GM11168 (cell line): Measurements from ENCODE around the gene MICAL3.

Experiments
- in situ Hi-C: fragments of 300-500 bp; cut with MboI; formaldehyde crosslinking; loops from one replicate; pipeline ENCODE4 v1.12.0; 2022; ENCODE audit warnings: low sequenced_read_pairs; ENCODE audit not compliant: unreplicated experiment

Gene MICAL3

DNA sequence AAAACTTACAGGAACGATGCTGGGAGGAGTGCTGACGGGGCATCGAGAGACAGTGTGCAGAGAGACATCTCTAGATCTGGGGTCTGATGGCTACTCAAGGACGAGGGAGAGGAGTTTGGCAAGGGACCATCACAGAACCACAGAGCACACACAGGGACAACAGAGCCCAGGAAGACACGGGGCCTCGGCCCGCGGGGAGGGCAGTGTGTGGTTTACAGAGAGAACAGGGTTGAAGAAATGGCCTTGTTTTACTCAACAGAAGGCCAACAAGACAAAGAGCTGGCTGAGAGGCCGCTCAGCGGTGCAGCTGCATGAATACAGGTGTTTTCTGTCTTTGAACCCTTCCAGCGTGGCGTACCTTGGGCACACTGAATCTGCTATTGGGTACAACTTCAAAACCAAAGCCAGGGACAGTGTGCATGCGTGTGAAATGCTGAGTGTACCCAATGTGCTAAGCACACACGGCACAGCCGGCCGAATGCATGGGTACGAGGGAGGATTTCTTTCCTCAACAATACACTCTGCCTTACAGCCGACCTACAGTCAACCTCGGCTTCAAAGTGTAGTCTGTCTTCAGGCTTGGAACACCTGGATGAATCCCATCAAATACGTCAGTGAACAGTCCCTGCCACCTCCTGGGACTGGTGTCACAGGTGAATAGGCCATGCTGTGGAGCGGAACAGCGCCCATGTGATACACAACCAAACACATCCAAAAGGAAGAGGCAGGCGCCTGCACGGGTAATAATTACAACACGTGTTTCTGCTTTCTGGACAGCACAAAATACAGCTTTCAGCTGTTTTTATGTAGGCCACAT, 229.4 kb downstream of the MICAL3 start:
- in situ Hi-C loops = loop anchor here (10.0 kb wide), 1 partner anchor 50 kb away; no protein-coding TSS in a partner anchor

DNA sequence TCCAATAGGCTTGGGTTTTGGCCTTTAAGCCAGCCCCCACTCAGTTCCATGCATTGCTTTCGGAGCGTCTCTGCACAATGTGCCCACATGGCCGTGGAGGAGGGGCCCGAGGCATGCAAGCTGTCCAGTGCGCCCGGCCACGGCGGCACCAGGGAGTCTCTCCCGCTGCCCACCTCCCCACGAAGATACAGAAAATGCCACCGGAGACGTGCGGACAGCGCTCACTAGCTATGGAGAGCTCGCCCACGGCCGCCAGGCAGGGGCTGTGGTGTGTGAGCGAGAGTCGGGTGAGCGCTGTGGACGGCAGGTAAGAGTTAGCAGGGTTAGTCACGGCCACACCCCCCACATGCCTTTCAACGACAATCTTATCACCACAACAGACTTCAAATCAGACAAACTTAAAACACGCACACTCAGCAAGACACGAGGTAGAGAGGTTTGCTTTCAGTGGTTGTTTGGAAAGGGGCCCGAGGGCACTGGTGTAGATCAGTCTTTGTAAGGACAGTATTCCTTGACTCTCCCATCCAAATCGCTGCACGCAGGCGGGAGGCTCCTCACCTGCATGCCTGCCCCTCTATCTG, 231.4 kb downstream of the MICAL3 start:
- in situ Hi-C loops = loop anchor here (10.0 kb wide), 1 partner anchor 48 kb away; no protein-coding TSS in a partner anchor

DNA sequence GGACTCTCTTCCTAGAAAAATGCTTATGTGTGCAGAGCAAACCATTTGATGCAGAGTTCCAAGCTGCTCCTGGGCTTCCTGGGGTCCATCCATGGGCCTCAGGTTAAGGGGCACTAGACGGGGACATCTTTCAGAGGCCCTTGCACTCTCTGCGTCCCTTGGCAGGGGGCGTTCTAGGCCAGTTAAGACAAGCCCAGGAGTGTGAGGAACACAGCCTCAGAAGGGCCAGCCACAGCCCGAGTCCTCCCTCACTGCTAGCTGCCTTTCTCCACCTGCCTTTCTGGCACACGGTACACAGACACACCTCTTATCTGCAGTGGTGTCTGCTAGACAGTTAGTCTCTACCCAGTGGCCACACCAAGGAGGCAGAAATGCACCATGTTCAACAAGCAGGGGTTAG, 232.1 kb downstream of the MICAL3 start:
- in situ Hi-C loops = loop anchor here (10.0 kb wide), 1 partner anchor 47 kb away; no protein-coding TSS in a partner anchor

DNA sequence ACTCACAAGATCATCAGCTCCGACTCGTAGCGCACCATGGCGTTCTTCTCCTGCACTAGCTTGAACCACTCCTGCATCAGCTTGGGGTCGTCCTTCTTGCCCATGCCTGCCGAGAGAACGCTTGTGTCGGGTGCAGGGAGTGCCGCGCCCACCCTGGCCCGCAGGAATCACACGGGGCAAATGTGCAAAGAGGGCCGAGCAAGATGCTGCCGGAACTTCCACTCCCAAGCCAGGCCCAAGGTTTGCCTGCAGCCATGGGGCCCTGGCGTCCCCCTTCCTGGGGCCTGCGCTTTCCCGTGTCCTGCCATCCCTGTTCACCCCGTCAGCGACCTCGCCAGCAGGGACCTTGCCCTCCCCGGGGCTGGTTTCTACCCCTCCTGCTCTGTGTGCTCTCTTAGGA, 233.2 kb downstream of the MICAL3 start:
- in situ Hi-C loops = loop anchor here (10.0 kb wide), 1 partner anchor 46 kb away; no protein-coding TSS in a partner anchor

DNA sequence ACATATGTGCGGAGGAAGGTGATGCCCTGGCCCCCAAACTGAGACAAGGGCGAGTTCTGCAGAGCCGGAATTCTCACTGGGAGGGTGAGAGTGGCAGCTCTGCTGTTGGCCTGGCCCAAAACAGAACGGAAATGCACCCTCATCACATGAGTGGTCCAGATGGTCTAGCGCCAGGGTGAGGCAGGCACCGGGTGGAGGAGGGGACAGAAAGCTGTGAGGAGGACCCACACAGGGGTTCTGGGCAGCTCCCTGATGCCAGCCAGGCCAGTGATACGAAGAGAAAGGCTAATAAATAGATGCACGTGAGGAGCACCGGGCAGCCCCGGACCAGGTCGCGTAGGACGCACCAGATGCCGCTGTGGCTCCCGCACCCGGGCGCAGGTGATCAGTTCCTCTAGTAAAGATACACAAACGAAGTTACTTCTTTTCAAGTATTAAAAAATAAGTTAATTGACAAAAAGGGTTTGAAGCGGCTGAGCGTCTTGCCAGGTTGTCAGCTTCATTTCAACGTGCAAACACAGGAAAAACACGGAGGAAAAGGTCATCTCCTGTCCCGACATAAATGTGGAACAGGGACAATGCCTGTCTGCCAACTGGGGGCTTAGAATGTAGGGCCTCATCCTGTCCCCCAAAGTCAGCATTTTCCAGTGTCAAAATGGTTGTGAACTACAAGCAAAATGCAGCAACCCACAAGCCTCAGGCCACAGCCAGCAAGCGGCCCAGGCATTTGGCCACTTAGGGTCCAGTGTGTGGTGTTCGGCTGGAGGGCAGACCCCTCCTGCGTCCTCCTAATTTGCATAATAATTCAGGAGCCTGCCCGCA, 234.8 kb downstream of the MICAL3 start:
- in situ Hi-C loops = loop anchor here (10.0 kb wide), 1 partner anchor 45 kb away; no protein-coding TSS in a partner anchor

DNA sequence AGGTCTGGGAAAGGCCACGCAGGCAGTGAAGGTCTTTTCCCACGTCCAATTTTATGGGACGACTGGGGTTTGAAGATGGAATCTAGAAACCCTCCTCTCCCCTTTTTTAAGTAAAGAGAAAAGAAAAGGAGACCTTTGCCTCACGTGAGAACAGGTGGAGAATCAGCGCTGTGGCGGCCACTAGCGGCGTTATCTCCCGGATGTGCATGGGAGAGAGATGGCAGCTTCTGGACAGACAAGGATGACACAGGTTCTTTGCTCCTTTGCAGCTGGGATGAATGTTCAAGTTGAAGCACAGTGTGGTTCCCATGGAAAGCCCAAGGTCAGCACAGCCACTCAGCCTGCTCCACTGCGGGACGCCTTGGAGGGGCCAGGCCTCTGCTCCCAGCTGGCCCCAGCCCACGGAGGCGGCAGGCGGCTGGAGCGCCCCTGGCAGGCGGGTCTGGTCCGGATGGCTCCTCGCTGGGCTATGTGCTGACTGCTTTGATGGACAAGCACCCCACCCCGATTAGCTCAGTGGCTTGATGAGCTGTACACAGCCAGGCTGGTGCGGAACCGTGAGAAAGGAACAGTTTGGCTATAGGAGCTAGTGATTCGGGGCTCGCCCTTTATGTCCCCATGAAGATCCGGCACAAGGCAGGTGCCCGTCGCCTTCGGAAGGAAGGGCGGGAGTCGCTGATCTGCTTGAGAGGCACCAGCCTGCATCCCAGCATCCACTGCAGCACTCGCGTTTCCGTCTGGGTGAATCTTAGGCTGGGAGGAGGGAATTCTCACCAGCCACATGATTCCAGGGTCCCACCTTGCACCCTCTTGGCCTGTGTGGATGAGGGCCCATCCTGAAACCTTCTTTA, 235.6 kb downstream of the MICAL3 start:
- in situ Hi-C loops = no loop called here

DNA sequence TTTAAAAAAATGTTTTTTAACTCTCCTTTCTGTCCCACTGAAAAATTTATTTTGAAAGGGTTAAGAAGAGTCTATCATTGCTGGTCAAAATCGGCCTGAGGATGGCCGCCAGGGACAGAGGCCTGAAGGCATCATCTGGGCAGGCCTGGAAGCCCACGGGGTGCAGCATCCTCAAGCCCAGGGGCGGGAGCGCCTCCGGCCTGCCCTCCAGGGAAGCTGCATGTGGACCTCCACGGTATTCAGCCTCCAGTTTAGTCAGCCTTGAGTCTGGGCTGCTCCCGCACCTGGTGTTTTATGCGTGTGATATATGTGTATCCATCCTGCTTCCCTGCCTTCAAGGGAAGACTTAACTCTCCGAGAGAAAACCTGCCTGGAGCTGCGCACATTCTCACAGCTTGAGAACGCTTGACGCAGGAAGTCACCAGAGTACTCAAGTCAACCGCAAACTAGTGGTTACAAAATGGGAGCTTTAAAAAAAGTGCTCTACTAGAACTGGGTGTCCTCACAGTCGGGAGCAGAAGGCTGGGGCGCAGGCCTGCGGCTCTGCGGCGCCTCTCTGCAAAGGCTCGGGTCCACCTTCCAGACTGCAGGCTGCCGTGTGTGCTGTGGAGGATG, 236.5 kb downstream of the MICAL3 start:
- in situ Hi-C loops = no loop called here

DNA sequence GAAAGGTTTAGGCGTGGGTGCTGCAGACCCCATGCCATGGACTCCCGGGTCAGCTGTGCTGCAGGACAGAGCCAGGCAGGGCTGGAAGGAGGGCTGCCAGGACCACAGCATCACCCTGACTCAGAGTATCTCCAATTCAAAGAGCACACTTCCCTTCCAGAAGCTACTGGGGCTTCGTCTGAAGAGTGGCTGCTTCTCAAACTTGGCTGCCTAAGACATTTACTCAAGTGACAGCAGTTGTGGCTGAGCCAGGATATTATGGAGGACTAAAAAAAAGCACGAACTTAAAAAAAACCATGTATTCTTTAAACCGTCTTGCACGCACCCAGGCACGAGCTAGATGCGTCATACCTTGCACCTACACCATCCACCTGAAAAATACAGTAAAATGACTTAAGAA, 237.1 kb downstream of the MICAL3 start:
- in situ Hi-C loops = no loop called here

DNA sequence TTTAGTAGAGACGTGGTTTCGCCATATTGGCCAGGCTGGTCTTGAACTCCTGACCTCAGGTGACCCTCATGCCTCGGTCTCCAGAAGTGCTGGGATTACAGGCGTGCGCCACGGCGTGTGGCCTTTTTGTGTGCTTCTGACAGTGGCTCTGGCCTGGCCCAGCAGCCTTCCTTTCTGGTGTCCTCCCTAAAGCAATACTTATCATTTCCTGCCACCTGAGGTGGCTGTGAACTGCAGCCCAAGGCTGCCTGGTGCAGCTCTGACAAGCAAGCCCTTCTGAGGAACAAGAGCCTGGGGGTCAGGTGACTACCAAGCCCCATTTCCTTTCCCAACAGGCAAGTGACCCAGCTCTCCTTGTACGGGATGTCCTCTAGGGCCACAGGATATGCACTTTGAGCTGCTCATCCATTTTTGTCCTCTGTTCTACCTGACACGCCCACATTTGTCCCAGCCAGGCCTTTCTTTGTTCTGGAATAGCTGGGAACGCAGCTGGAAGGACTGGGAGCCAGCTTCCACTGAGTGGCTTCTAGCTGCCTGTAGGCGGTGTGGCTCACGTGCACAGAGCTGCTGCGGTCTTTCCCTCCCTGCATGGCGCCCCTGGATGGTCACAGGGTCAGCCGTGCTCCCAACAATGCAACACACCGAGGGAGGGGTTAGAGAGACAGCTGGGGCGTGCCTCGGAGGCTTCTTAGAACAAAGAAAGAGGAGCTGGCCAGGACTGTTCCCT, 237.8 kb downstream of the MICAL3 start:
- in situ Hi-C loops = no loop called here

DNA sequence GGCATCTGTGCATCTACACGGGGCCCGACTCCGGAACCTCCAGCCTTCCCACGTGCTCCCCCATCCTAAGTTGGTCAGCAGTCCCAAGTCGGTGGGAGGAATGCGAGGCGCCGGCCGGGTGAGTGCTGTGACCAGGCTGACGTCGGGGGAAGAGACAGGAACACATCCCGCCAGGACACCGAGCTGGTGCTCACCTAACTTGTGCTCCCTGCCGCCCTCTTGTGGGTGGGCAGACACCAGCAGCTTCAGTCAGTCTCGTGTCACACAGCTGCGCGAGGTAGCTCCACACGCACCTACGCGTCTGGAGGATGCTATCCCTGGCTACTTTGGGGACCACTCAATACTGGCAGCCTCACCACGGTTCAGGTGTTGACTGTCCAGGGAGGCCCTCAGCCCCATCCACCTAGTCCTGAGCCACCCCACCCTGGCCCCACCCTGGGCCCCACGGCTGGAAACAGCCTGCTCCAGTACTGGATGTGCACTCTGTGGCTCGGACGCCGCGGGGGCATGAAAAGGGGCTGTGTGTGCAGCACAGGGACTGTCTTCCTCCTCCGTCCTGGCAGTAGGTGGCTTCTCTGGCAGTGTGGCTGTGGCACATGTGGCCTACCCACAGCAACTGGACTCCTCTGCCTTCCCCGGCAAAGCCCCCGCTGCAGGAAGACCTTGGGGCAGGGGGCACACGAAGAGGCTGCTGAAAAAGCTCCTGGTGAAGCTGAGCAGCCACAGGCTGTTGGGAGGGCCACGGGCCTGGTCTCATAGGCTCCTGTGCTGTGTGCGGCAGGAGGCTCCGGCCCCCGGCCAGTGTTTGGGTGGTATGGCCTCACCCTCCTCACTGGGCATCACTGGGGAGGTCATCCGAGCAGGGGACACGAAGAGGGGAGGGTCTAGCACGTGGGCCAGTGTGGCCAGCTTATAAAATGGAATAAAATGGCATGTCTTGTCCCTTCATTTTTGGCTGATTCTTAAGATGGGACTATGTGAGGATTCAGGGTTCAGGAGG, 238.9 kb downstream of the MICAL3 start:
- in situ Hi-C loops = no loop called here

DNA sequence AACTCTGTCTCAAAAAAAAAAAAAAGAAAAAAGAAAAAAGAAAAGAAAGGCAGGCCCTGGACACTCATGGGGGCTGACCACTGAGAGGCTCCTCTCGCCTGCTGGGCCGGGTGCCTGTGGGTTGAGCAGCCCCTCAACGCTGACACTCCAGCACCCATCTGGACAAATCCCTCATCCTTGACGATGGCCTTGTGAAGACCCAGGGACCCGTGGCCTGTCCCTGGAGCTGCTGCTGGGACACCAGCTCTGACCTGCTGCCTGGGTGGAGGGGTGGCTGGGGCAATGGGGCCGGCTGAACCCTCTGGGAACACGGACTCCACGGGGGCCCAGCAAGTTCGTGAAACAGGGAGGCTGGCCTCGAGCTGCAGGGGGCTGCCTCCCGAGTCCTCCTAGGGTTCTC, 239.6 kb downstream of the MICAL3 start:
- in situ Hi-C loops = no loop called here

DNA sequence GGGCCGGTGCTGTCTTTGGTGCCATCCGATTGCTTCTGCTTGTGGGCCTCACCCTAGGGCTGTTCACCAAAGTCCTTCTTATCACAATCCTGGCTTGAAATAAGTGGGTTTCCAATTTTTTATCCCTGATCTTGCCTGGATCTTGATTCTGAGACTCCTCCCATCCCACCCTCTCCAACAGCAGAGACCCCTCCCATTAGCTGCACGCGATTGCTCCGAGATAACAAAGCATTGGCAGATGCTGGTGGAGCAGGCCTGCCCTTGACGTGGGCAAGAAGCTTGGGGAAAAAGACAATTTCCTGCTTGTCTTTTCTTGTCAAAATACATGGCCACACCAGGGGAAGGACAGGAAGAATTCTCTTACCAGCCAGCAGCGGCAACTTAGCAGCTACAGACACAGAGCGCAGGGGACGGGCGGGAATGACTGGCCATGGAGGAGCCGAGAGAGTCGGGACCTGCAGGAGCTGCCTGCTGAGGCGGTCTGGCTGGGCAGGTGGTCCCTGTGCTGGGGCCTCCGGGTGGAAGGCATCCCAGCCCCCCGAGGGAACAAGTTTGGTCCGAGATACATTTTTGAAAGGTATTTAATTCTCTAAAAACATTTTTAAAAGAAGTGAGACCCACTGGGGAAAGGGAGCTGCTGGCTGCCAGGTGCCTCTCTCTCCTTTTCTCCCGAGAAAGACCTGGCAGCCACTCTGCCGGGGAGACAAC, 240.4 kb downstream of the MICAL3 start:
- in situ Hi-C loops = no loop called here

DNA sequence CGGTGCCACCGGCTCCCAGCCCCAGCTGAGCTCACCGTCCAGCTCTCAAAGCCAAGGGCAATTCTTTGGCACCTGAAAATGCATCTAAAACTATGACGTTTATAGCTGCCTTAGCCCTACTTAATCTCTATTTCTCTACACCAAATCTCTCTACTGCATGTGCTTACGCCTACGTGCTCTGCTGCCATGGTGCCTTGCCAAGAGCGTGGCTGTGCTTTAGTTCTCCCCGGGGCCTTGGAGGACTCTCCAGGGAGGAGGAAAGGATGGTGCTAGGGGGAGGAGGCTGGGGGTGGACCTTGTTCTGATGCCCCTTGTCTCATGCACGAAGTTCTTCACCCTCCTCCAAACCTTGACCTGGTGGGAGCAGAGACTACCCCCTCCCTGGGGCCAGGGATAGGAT, 241.0 kb downstream of the MICAL3 start:
- in situ Hi-C loops = no loop called here

DNA sequence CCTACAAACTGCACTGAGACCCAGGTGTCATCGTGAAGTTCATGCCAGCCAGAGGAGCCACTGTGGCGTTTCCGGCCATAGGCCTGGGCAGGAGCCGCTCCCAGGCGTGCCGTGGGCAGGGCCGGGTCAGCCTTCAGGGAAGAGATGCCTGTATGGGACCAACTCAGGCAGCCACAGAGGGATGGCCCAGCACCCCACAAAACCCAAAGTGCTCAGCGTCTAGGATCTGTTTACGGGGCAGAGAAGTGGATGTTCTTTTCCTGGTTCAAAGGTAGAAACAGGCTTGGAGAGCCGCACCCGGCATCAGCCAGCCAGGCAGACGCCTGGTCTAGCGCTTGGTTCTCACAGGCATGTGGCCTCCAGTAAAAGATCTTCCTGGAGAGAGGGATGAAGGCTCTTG, 241.7 kb downstream of the MICAL3 start:
- in situ Hi-C loops = no loop called here

DNA sequence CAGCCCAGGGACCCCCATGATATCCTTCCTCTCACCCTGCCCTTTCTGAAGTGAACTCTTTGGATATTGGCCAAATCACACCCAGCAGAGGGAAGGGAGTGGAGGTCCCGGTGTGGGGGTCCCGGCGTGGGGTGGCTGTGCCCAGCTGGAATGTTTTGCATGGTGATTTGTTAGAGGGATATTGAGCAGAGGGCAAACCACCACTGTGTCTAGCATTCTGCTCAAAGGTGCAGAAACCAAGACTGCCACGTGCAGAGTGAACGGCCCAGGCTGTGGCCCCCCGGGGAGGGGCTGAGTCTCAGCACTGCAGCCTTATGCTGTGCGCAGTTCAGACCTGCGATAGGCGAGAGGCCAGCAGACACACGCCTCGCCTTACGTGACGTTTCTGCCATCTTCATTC, 242.2 kb downstream of the MICAL3 start:
- in situ Hi-C loops = no loop called here

DNA sequence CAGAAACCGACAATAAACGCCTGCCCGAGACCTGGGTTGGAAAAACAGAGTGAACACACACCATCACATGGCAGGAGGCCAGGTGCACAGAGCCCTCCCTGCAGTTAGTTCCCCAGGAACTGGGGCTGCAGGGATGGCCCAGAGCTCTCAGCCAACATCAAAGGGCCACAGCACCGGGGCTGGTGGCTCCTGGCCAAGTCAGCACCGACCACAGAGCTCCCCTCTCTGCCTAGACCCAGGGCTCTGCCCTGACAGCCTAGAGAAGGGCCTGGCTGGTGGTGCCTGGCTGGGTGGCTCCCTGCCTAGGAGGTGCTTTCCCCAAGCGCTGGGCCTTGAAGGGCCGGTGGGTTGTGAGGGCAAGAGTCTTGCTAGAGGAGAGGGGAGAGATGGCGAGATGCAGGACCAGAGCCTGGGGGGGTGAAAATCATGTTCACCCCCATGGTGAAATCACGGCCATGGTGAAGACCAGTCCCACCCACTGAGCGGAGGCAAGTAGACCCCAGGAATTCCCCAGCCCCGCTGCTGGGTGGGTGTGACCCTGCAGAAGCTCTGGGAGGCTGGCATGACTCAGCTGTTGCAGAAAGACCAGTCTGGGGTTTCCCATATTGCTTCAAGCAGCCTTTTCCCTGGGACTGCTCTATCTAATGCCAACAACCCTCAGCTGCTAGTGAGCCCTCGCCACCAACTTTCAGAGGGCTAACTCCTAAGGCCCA, 242.9 kb downstream of the MICAL3 start:
- in situ Hi-C loops = no loop called here
